Panc1 (cell line): ENCODE results near the gene TSC22D4. TPM values are rescaled to one million over a fixed set of nuclear protein-coding genes. Genes with fewer than 3 reads are reported as not detected.
"Not testable (repeated sequence)": the region's sequence is repeated elsewhere in the genome, so short reads cannot be mapped to it uniquely, and the experiment has no call there.

Source experiments
- ATAC-seq: fragments of 200-7000 bp; cut with Tn5 transposase; 2 replicates; pipeline ENCODE4 v1.9.1; 2020; ENCODE audit warnings: mild to moderate bottlenecking, moderate library complexity
- Bru-seq: library from RNA; stranded (reverse); fragments of 400-500 nt; gene quantifications from one replicate; lab custom pipeline; 2021; lab: Mats Ljungman, UMichigan
- BruChase-seq, 2 experiments: library from RNA; stranded (reverse); fragments of 400-500 nt; gene quantifications; one replicate each; lab custom pipeline; 2021; lab: Mats Ljungman, UMichigan
- BruUV-seq: library from RNA; stranded (reverse); fragments of 400-500 nt; replicated peaks from 2 replicates; lab custom pipeline; 2021; lab: Mats Ljungman, UMichigan
- CTCF ChIA-PET: fragments of 300-600 bp; sonication (Branson Sonifier 250); formaldehyde crosslinking; loops from one replicate; lab custom pipeline; 2022; ENCODE audit warnings: antibody characterized with exemption; lab: Charles Lee
- POLR2A ChIA-PET: fragments of 300-600 bp; sonication (Branson Sonifier 250); formaldehyde crosslinking; loops from one replicate; lab custom pipeline; 2022; ENCODE audit warnings: antibody characterized with exemption; lab: Charles Lee
- DNase-seq: peaks from one replicate; pipeline ENCODE4 v3.0.0-alpha.2; 2010; ENCODE audit warnings: low read depth, low spot score
- H3K27ac ChIP-seq: 2 replicates; pipeline ENCODE4 v1.5.1; 2011; ENCODE audit warnings: mild to moderate bottlenecking, low read length, inconsistent platforms
- H3K27me3 ChIP-seq: fragments of 200-500 bp; sonication (Bioruptor generic); 2 replicates; pipeline ENCODE4 v1.6.0; 2014; ENCODE audit warnings: low read length, inconsistent platforms; ENCODE audit not compliant: control insufficient read depth, insufficient read depth
- H3K36me3 ChIP-seq: fragments of 200-500 bp; sonication (Bioruptor generic); 2 replicates; pipeline ENCODE4 v1.5.1; 2014; ENCODE audit warnings: inconsistent platforms, mild to moderate bottlenecking, low read length, moderate library complexity; ENCODE audit not compliant: control insufficient read depth, insufficient read depth
- H3K4me1 ChIP-seq: 2 replicates; pipeline ENCODE4 v1.5.1; 2011; ENCODE audit warnings: inconsistent platforms, mild to moderate bottlenecking, low read length, moderate library complexity; ENCODE audit not compliant: control insufficient read depth, insufficient read depth
- H3K4me3 ChIP-seq, 2 experiments: 2 replicates each; pipeline ENCODE4 v1.5.1; 2011 to 2012; ENCODE audit warnings: low read depth in 2 of 2, low read length in 2 of 2, mild to moderate bottlenecking in 2 of 2, inconsistent platforms in 1 of 2, moderate library complexity in 1 of 2
- H3K9me3 ChIP-seq: fragments of 200-500 bp; sonication (Bioruptor generic); 2 replicates; pipeline ENCODE4 v1.5.1; 2014; ENCODE audit warnings: low read depth, mild to moderate bottlenecking, inconsistent platforms, low read length, moderate library complexity; ENCODE audit not compliant: control insufficient read depth, insufficient read depth
- POLR2AphosphoS5 ChIP-seq: IDR thresholded peaks from 2 replicates; pipeline ENCODE4 v1.6.1; 2012; ENCODE audit warnings: mild to moderate bottlenecking, low read depth, low read length, moderate library complexity
- SIN3A ChIP-seq: IDR thresholded peaks from 2 replicates; pipeline ENCODE4 v1.6.1; 2012; ENCODE audit warnings: low read depth, mild to moderate bottlenecking, low read length, moderate library complexity, borderline replicate concordance; ENCODE audit not compliant: insufficient read depth
- in situ Hi-C: cut with HindIII; loops from 2 replicates; pipeline ENCODE4 v1.10.0; 2016; ENCODE audit warnings: low sequenced_read_pairs, low pct_unique_long_range_greater_than_20kb
- intact Hi-C: fragments of 100-400 bp; cut with micrococcal nuclease; formaldehyde crosslinking; loops from one replicate; pipeline ENCODE4 v1.10.0; 2022; ENCODE audit not compliant: unreplicated experiment
- long read RNA-seq: library from polyadenylated mRNA; unstranded; transcript quantifications from one replicate; pipeline ENCODE4 v2.0.0, GENCODE V29; 2021; ENCODE audit not compliant: unreplicated experiment
- polyA plus RNA-seq: library from polyadenylated mRNA; unstranded; fragments of >200 nt; gene quantifications from one replicate; pipeline ENCODE4 v1.2.1, GENCODE V29; 2012; ENCODE audit warnings: missing spikeins; ENCODE audit not compliant: insufficient read length
- total RNA-seq: library from RNA; stranded (reverse); gene quantifications from one replicate; pipeline ENCODE4 v1.2.1, GENCODE V29; 2021; ENCODE audit not compliant: unreplicated experiment
- TF ChIP-seq, protein P1 (sequence below): fragments of 450-650 bp; IDR thresholded peaks from 2 replicates; pipeline ENCODE4 v1.5.1; 2017; ENCODE audit warnings: mild to moderate bottlenecking

Gene TSC22D4
- total RNA-seq = 82.6 TPM
- polyA plus RNA-seq = 73.5 TPM
- percentile 63 among the genes with signal in this experiment for Bru-seq, nascent RNA
- percentile 75 among the genes with signal in this experiment for BruChase-seq, experiment 1, labeled RNA remaining after a 2-hour chase
- BruChase-seq, experiment 2, labeled RNA remaining after a 6-hour chase = percentile 79 among the genes with signal in this experiment
- long read RNA-seq, transcript TSC22D4-201 (5 exons, 2,383 nt) = major isoform, 9 of 65 reads
- long read RNA-seq, transcript TSC22D4-202 (5 exons, 1,469 nt) = minor isoform, 6 of 65 reads
- long read RNA-seq, partial matches to known transcripts = 31 of 65 reads
- long read RNA-seq, other reads (novel, unspliced or antisense) = 19 of 65 reads

DNA sequence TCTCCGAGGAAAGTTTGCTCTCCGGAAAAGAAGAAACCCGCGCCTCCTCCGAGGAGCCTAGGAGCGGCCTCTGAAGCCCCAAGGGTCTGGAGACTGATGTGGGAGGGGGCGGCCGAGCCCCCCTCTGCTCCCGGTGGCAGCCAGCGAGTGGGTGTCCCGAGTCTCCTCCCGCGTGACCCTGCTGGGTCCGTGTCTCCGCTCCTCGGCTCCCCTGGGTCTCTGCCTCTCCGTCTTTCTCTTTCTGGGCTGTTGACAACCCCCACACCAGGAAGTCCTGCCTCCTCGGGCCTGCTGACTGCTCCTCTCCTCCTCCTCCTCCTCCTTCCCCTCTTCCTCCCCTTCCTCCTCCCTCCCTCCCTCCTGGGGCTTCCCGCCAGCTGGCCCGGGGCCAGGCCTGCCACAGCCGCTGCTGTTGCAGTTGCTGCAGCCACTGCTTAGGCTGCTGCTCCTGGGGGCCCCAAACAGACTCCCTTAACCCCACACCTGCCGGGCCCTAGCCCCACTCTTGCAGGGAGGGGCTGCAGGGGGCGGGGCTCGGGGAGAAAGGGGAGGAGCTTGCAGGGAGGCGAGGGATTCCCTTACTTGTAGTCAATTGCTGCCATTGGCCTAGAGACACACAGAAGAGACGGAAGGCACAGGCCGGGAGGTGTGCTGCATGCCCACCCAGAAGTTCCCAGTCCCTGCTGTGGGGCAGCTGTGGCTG, at the start of gene TSC22D4:
Gene TSC22D4 (minus strand): TSS at position 257 of the 703 bp plus-strand sequence. CDS start 1,176 bp downstream, outside the sequence.
- H3K4me3 ChIP-seq = peak within 1 kb of the TSS; percentile 95 to 97
- peak within 1 kb of the TSS; percentile 88 for H3K27ac ChIP-seq
- BruUV-seq = no TSS peak
- H3K9me3 ChIP-seq = no peaks in the 10 kb centered on the region
- ChIA-PET CTCF (interaction anchor here (0.6 to 1.3 kb wide), 3 partner anchors 9 to 580 kb away, joined by 3 to 8 read pairs (median 4); no protein-coding TSS in a partner anchor), POLR2A (interaction anchor here (0.6 kb wide), 1 partner anchor 28 kb away, joined by 4 read pairs; no protein-coding TSS in a partner anchor)
- TF ChIP-seq SIN3A = peak; percentile 94; the same call in 1 of the 2 replicates
- TF ChIP-seq POLR2AphosphoS5 = peak; percentile 62; the same call in 1 of the 2 replicates
- TF ChIP-seq, protein P1, sequence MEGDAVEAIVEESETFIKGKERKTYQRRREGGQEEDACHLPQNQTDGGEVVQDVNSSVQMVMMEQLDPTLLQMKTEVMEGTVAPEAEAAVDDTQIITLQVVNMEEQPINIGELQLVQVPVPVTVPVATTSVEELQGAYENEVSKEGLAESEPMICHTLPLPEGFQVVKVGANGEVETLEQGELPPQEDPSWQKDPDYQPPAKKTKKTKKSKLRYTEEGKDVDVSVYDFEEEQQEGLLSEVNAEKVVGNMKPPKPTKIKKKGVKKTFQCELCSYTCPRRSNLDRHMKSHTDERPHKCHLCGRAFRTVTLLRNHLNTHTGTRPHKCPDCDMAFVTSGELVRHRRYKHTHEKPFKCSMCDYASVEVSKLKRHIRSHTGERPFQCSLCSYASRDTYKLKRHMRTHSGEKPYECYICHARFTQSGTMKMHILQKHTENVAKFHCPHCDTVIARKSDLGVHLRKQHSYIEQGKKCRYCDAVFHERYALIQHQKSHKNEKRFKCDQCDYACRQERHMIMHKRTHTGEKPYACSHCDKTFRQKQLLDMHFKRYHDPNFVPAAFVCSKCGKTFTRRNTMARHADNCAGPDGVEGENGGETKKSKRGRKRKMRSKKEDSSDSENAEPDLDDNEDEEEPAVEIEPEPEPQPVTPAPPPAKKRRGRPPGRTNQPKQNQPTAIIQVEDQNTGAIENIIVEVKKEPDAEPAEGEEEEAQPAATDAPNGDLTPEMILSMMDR = no peak
- in situ Hi-C loops = no loop called here
- intact Hi-C loops = no loop called here
- H3K4me1 ChIP-seq = peaks cover 30% of the 10 kb centered on the region
- peak; percentile 72 for DNase-seq
- peak; percentile 84 for ATAC-seq
- no peaks in the 10 kb centered on the region for H3K27me3 ChIP-seq
- H3K36me3 ChIP-seq = no peaks in the 10 kb centered on the region; the same call in 1 of the 2 replicates

- H3K27me3 ChIP-seq, BruUV-seq, DNase-seq, CTCF ChIA-PET, ATAC-seq, H3K36me3 ChIP-seq, in situ Hi-C loops, intact Hi-C loops, H3K9me3 ChIP-seq, H3K27ac ChIP-seq, H3K4me1 ChIP-seq, H3K4me3 ChIP-seq, POLR2A ChIA-PET: not testable (repeated sequence)
Observed at GRCh38 chr7:100528108-100528866, 49.3 kb upstream of the TSC22D4 start.

GRCh38 chr7:100523192-100523591, 44.2 kb upstream of the TSC22D4 start:
- intact Hi-C loops, BruUV-seq: not testable (repeated sequence)

GRCh38 chr7:100521909-100522593, 43.0 kb upstream of the TSC22D4 start:
- in situ Hi-C loops, ATAC-seq, H3K36me3 ChIP-seq, BruUV-seq, H3K27me3 ChIP-seq, H3K4me3 ChIP-seq, intact Hi-C loops, H3K9me3 ChIP-seq, H3K4me1 ChIP-seq, H3K27ac ChIP-seq, DNase-seq: not testable (repeated sequence)
- POLR2A ChIA-PET = interaction anchor here (0.6 kb wide), 1 partner anchor 12 kb away, joined by 3 read pairs; no protein-coding TSS in a partner anchor
- CTCF ChIA-PET = interaction anchor here (0.7 kb wide), 2 partner anchors 24 to 69 kb away, joined by 3 to 4 read pairs; no protein-coding TSS in a partner anchor

More at GRCh38 chr7:100523192-100523591, 44.2 kb upstream of the TSC22D4 start:
- DNase-seq, H3K27me3 ChIP-seq, H3K36me3 ChIP-seq, H3K4me3 ChIP-seq, POLR2A ChIA-PET, in situ Hi-C loops, H3K4me1 ChIP-seq, CTCF ChIA-PET, ATAC-seq, H3K27ac ChIP-seq, H3K9me3 ChIP-seq: not testable (repeated sequence)
